NB4 (cell line): Measurements from ENCODE around the gene ALDH9A1.

Experiments
- CTCF ChIP-seq: IDR thresholded peaks from one replicate; pipeline ENCODE4 v1.5.1; 2012; ENCODE audit warnings: low read depth, low read length
- MAX ChIP-seq: IDR thresholded peaks from 2 replicates; pipeline ENCODE4 v1.6.1; 2011; ENCODE audit warnings: low read depth, low read length
- MYC ChIP-seq: IDR thresholded peaks from 2 replicates; pipeline ENCODE4 v1.6.1; 2011; ENCODE audit warnings: low read depth, low read length
- POLR2A ChIP-seq: IDR thresholded peaks from 2 replicates; pipeline ENCODE4 v1.6.1; 2011; ENCODE audit warnings: mild to moderate bottlenecking; ENCODE audit not compliant: insufficient read length; ENCODE audit errors: extremely low read depth

- TF ChIP-seq POLR2A, result no peak
- TF ChIP-seq CTCF, result no peak
- no peak for TF ChIP-seq MYC
- no peak for TF ChIP-seq MAX
Measured at GRCh38 chr1:165645654-165646366, 52.6 kb downstream of the ALDH9A1 start.
